GM21737 (cell line): ENCODE data around the gene NFATC1.

Source experiments
- ATAC-seq: cut with Tn5 transposase; IDR thresholded peaks from one replicate; pipeline ENCODE4 v1.9.1; 2021; ENCODE audit warnings: mild to moderate bottlenecking, moderate library complexity; ENCODE audit not compliant: unreplicated experiment

The NFATC1 gene

GRCh38 chr18:79395761-79396404 lies at the start of gene NFATC1:
Gene NFATC1 (plus strand): TSS chr18:79395930. CDS start chr18:79396225, 295 bp downstream.
- no peak for ATAC-seq

GRCh38 chr18:79345981-79346380 lies 49.7 kb upstream of the NFATC1 start:
- no peak for ATAC-seq

GRCh38 chr18:79348066-79348465 lies 47.7 kb upstream of the NFATC1 start:
- ATAC-seq = no peak

- no peak for ATAC-seq
These were observed 43.3 kb upstream of the NFATC1 start for GRCh38 chr18:79352432-79352831.

- no peak for ATAC-seq
These were observed 42.5 kb upstream of the NFATC1 start for GRCh38 chr18:79353267-79353666.

- ATAC-seq = no peak
These were observed 41.4 kb upstream of the NFATC1 start for GRCh38 chr18:79354350-79354749.

- no peak for ATAC-seq
These were observed 40.0 kb upstream of the NFATC1 start for GRCh38 chr18:79355433-79356335.

GRCh38 chr18:79356435-79356834 lies 39.3 kb upstream of the NFATC1 start:
- ATAC-seq = peak; percentile 88

- ATAC-seq = no peak
These were observed 34.8 kb upstream of the NFATC1 start for GRCh38 chr18:79360933-79361332.

- no peak for ATAC-seq
These were observed 33.8 kb upstream of the NFATC1 start for GRCh38 chr18:79361766-79362522.

GRCh38 chr18:79365701-79366100 lies 30.0 kb upstream of the NFATC1 start:
- no peak for ATAC-seq

- ATAC-seq = no peak
These were observed 29.3 kb upstream of the NFATC1 start for GRCh38 chr18:79366177-79367094.

- ATAC-seq = no peak
These were observed 28.2 kb upstream of the NFATC1 start for GRCh38 chr18:79367480-79367879.

GRCh38 chr18:79367989-79368388 lies 27.7 kb upstream of the NFATC1 start:
- ATAC-seq = no peak

- no peak for ATAC-seq
These were observed 27.0 kb upstream of the NFATC1 start for GRCh38 chr18:79368681-79369080.

- no peak for ATAC-seq
These were observed 24.1 kb upstream of the NFATC1 start for GRCh38 chr18:79371561-79372121.

GRCh38 chr18:79372461-79372860 lies 23.3 kb upstream of the NFATC1 start:
- ATAC-seq = no peak

- no peak for ATAC-seq
These were observed 22.7 kb upstream of the NFATC1 start for GRCh38 chr18:79372991-79373390.

GRCh38 chr18:79373736-79374135 lies 22.0 kb upstream of the NFATC1 start:
- no peak for ATAC-seq
